Vagina (tissue), 2 donors: Measurements from ENCODE around the gene SLC6A6. TPM values are rescaled to one million over a fixed set of nuclear protein-coding genes. Genes with fewer than 3 reads are reported as not detected.

Source experiments
- DNase-seq, 2 donors: peaks; one replicate each; pipeline ENCODE4 v3.0.0-alpha.2; 2017; ENCODE audit errors: extremely low spot score in 2 of 2
- H3K27ac ChIP-seq: fragments of 200-600 bp; sonication (generic); one replicate; pipeline ENCODE4 v1.5.1; 2019
- H3K27me3 ChIP-seq: fragments of 200-600 bp; sonication (generic); one replicate; pipeline ENCODE4 v1.5.1; 2019
- H3K36me3 ChIP-seq, 2 donors: fragments of 200-600 bp; sonication (generic); one replicate each; pipeline ENCODE4 v1.5.1; 2017 to 2019
- H3K4me1 ChIP-seq: fragments of 200-600 bp; sonication (generic); one replicate; pipeline ENCODE4 v1.5.1; 2019
- H3K4me3 ChIP-seq, 2 donors: fragments of 200-600 bp; sonication (generic); 1 replicate in 1 of 2; 2 replicates in 1 of 2; pipeline ENCODE4 v1.5.1; 2016 to 2019
- H3K9me3 ChIP-seq: fragments of 200-600 bp; sonication (generic); one replicate; pipeline ENCODE4 v1.5.1; 2019
- POLR2A ChIP-seq, 2 donors: fragments of 450-650 bp; IDR thresholded peaks; one replicate each; pipeline ENCODE4 v1.6.1; 2017; ENCODE audit warnings: antibody characterized with exemption in 2 of 2, mild to moderate bottlenecking in 2 of 2, moderate library complexity in 2 of 2
- POLR2AphosphoS5 ChIP-seq, 2 donors: sonication (generic); formaldehyde crosslinking; IDR thresholded peaks; one replicate each; pipeline ENCODE4 v1.9.0; 2017; ENCODE audit warnings: antibody characterized with exemption in 2 of 2, mild to moderate bottlenecking in 2 of 2, low read depth in 1 of 2; ENCODE audit not compliant: insufficient read depth in 1 of 2
- intact Hi-C: fragments of 100-400 bp; cut with DNase I; formaldehyde crosslinking; loops from one replicate; pipeline ENCODE4 v1.15.1; 2023
- total RNA-seq: library from RNA; depleted of rRNA; stranded (reverse); fragments of >200 nt; gene quantifications from one replicate; pipeline ENCODE4 v1.2.3, GENCODE V29; 2016
- TF ChIP-seq, protein P1 (sequence below), 3 experiments: fragments of 450-650 bp in 2 of 3; fragments of 200-600 bp in 1 of 3; sonication (generic) in 1 of 3; IDR thresholded peaks; one replicate each; pipeline ENCODE4 v1.5.1; 2017 to 2019; ENCODE audit warnings: antibody characterized with exemption in 3 of 3, mild to moderate bottlenecking in 2 of 3, moderate library complexity in 2 of 3

SLC6A6 gene
- total RNA-seq, 1 donor from 2014 or later: 30.7 TPM

DNA sequence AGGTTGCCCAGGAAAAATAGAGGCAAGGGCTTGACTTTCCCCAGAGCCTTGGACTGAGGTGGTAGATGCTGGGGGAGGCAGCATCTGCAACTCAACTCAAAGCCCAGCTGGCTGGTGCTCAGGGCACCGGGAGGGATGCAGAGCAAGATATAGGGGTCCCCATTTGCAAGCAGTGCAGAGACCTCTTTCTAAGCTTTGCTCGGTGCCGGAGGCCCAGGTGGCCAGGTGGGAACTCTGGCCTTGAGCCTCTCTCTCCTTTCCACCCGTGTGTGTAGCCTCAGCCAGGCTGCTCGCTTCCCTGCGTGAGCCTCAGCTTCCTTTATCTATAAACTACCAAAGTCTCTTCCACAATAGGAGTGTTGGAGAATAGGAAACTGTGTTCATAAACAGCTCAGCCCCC lies 36.5 kb downstream of the SLC6A6 start:
- no peaks in the 10 kb centered on the region for H3K9me3 ChIP-seq
- no peak overlapping the region for H3K4me3 ChIP-seq
- no peaks in the 10 kb centered on the region for H3K27me3 ChIP-seq
- no peak for DNase-seq
- intact Hi-C loops: no loop called here
- peaks cover 56% of the 10 kb centered on the region for H3K4me1 ChIP-seq
- no peaks in the 10 kb centered on the region for H3K36me3 ChIP-seq
- no peak for TF ChIP-seq POLR2AphosphoS5 (IDR thresholded peaks at IDR 0.05; ENCODE audit: insufficient read depth in 1 of 2, low read depth in 1 of 2)
- no peak for TF ChIP-seq POLR2A (IDR thresholded peaks at IDR 0.05)
- TF ChIP-seq, protein P1, sequence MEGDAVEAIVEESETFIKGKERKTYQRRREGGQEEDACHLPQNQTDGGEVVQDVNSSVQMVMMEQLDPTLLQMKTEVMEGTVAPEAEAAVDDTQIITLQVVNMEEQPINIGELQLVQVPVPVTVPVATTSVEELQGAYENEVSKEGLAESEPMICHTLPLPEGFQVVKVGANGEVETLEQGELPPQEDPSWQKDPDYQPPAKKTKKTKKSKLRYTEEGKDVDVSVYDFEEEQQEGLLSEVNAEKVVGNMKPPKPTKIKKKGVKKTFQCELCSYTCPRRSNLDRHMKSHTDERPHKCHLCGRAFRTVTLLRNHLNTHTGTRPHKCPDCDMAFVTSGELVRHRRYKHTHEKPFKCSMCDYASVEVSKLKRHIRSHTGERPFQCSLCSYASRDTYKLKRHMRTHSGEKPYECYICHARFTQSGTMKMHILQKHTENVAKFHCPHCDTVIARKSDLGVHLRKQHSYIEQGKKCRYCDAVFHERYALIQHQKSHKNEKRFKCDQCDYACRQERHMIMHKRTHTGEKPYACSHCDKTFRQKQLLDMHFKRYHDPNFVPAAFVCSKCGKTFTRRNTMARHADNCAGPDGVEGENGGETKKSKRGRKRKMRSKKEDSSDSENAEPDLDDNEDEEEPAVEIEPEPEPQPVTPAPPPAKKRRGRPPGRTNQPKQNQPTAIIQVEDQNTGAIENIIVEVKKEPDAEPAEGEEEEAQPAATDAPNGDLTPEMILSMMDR (IDR thresholded peaks at IDR 0.05): no peak
- H3K27ac ChIP-seq: no peak overlapping the region

- Histone ChIP-seq H3K9me3 (no peaks in the 10 kb centered on the region), H3K4me1 (peaks cover 49% of the 10 kb centered on the region), H3K36me3 (no peaks in the 10 kb centered on the region), H3K4me3 (no peak overlapping the region), H3K27ac (no peak overlapping the region), H3K27me3 (no peaks in the 10 kb centered on the region)
- TF ChIP-seq POLR2A (IDR thresholded peaks at IDR 0.05) (no peak), POLR2AphosphoS5 (IDR thresholded peaks at IDR 0.05; ENCODE audit: insufficient read depth in 1 of 2, low read depth in 1 of 2) (no peak)
- TF ChIP-seq, protein P1 (IDR thresholded peaks at IDR 0.05): no peak
- DNase-seq: no peak
- intact Hi-C loops: no loop called here
Observed at GRCh38 chr3:14439501-14440167, 37.2 kb downstream of the SLC6A6 start.

DNA sequence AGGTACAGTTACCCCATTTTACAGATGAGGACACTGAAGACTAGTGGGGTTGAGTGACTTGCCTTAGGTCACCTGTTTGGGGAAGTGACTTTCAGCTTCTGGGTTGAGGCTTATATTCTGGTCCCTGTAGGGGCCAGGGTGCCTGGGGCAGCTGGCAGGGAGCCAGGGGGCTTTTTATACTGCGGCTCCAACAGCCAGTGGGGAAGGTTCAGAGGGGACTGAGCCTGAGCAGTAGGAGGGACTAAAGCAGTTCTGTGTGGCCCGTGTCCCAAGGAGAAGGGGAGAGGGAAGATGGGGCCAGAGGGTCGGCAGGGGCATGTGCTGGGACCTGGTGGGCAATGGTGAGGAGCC lies 37.7 kb downstream of the SLC6A6 start:
- no peaks in the 10 kb centered on the region for H3K9me3 ChIP-seq
- DNase-seq: no peak
- no peak overlapping the region for H3K27ac ChIP-seq
- no peak overlapping the region for H3K4me3 ChIP-seq
- H3K27me3 ChIP-seq: no peaks in the 10 kb centered on the region
- intact Hi-C loops: no loop called here
- H3K36me3 ChIP-seq: no peaks in the 10 kb centered on the region
- TF ChIP-seq, protein P1 (IDR thresholded peaks at IDR 0.05): no peak
- TF ChIP-seq POLR2AphosphoS5 (IDR thresholded peaks at IDR 0.05; ENCODE audit: insufficient read depth in 1 of 2, low read depth in 1 of 2) (no peak), POLR2A (IDR thresholded peaks at IDR 0.05) (no peak)
- H3K4me1 ChIP-seq: peaks cover 44% of the 10 kb centered on the region

DNA sequence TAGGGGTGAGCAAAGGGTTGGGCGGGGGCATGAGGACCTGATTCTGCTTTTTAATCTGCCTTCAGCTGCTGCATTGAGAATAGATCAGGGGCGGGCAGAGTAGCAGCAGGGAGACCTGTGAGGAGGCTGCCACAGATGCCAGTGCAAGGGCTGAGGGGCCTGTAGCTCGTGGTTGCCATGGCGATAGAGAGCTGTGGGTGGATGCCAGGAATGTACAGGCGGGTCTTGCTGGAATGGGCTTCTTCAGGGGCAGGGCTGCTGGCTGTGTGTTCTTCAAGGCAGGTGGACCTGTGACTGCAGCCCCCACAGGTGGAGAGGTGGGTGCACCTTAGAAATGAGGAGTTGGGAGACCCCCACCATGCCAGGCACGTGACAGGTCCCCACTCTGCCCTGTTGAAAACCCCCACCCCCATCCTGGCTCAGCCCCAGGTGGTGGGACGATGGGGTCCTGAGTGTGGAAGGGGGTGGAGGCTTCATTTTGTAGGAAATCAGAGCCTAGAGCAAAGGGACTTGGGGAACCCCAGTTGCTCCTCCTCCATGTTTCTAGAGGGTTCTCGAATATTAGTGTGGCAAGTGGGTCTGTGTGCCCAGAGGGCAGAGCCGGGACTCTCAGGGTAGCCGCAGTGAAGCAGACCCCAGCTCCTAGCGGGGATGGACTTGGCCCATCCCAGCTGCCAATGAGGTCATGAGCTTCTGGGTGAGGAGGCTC lies 38.3 kb downstream of the SLC6A6 start:
- TF ChIP-seq, protein P1 (IDR thresholded peaks at IDR 0.05): no peak
- TF ChIP-seq POLR2AphosphoS5 (IDR thresholded peaks at IDR 0.05; ENCODE audit: insufficient read depth in 1 of 2, low read depth in 1 of 2): no peak
- no peak for TF ChIP-seq POLR2A (IDR thresholded peaks at IDR 0.05)
- DNase-seq: no peak
- intact Hi-C loops: no loop called here
- H3K27ac ChIP-seq: no peak overlapping the region
- H3K36me3 ChIP-seq: peaks cover 0 to 3% of the 10 kb centered on the region in 2 donors
- no peaks in the 10 kb centered on the region for H3K9me3 ChIP-seq
- H3K4me3 ChIP-seq: no peak overlapping the region
- peaks cover 40% of the 10 kb centered on the region for H3K4me1 ChIP-seq
- H3K27me3 ChIP-seq: no peaks in the 10 kb centered on the region
